Dendritic cell treated with granulocyte-macrophage colony-stimulating factor and Interleukin-4, amounts not matched to agents 40 ng/mL and 50 ng/mL, for 4 days (primary cell): Measurements from ENCODE around the gene EN2.
A peak's percentile ranks its signal among the peaks of the same experiment; 100 is the strongest.

Source experiments
- H3K27ac Mint-ChIP-seq: one replicate; pipeline ENCODE4 v1.8.0; 2022; ENCODE audit warnings: mild to moderate bottlenecking, mixed read lengths
- H3K27me3 Mint-ChIP-seq: one replicate; pipeline ENCODE4 v1.8.0; 2022; ENCODE audit warnings: mild to moderate bottlenecking, mixed read lengths
- H3K36me3 Mint-ChIP-seq: one replicate; pipeline ENCODE4 v1.8.0; 2022; ENCODE audit warnings: low read depth, mixed read lengths
- H3K4me1 Mint-ChIP-seq: one replicate; pipeline ENCODE4 v1.8.0; 2022; ENCODE audit warnings: low read depth, mixed read lengths
- H3K4me3 Mint-ChIP-seq: one replicate; pipeline ENCODE4 v1.8.0; 2022; ENCODE audit warnings: mild to moderate bottlenecking, moderate library complexity, mixed read lengths
- H3K9me3 Mint-ChIP-seq: one replicate; pipeline ENCODE4 v1.8.0; 2022; ENCODE audit warnings: mixed read lengths
- intact Hi-C: fragments of 100-400 bp; cut with micrococcal nuclease; formaldehyde crosslinking; loops from one replicate; pipeline ENCODE4 v1.15.0; 2022

Gene EN2

GRCh38 chr7:155487509-155488482 is 29.9 kb downstream of the EN2 start:
- Mint-ChIP-seq H3K4me1 (peaks cover 26% of the 10 kb centered on the region), H3K27me3 (peaks cover 87% of the 10 kb centered on the region), H3K9me3 (no peaks in the 10 kb centered on the region), H3K4me3 (no peak overlapping the region), H3K36me3 (no peaks in the 10 kb centered on the region), H3K27ac (no peak overlapping the region)
- intact Hi-C loops: no loop called here

- H3K4me3 Mint-ChIP-seq: no peak overlapping the region
- no peaks in the 10 kb centered on the region for H3K36me3 Mint-ChIP-seq
- peaks cover 18% of the 10 kb centered on the region for H3K4me1 Mint-ChIP-seq
- H3K27ac Mint-ChIP-seq: no peak overlapping the region
- no peaks in the 10 kb centered on the region for H3K9me3 Mint-ChIP-seq
- peaks cover 85% of the 10 kb centered on the region for H3K27me3 Mint-ChIP-seq
- intact Hi-C loops: no loop called here
Measured at GRCh38 chr7:155488483-155489127, 30.7 kb downstream of the EN2 start.

GRCh38 chr7:155489158-155489840 is 31.4 kb downstream of the EN2 start:
- H3K4me1 Mint-ChIP-seq: peaks cover 18% of the 10 kb centered on the region
- no peaks in the 10 kb centered on the region for H3K9me3 Mint-ChIP-seq
- H3K27me3 Mint-ChIP-seq: peaks cover 85% of the 10 kb centered on the region
- H3K36me3 Mint-ChIP-seq: no peaks in the 10 kb centered on the region
- no peak overlapping the region for H3K27ac Mint-ChIP-seq
- intact Hi-C loops: no loop called here
- H3K4me3 Mint-ChIP-seq: no peak overlapping the region

- H3K27ac Mint-ChIP-seq: no peak overlapping the region
- intact Hi-C loops: no loop called here
- H3K27me3 Mint-ChIP-seq: peaks cover 84% of the 10 kb centered on the region
- no peaks in the 10 kb centered on the region for H3K9me3 Mint-ChIP-seq
- peaks cover 18% of the 10 kb centered on the region for H3K4me1 Mint-ChIP-seq
- H3K36me3 Mint-ChIP-seq: no peaks in the 10 kb centered on the region
- peak overlapping the region; percentile 58 for H3K4me3 Mint-ChIP-seq
Measured at GRCh38 chr7:155489862-155490696, 32.1 kb downstream of the EN2 start.

GRCh38 chr7:155490697-155491628 is 33.0 kb downstream of the EN2 start:
- Mint-ChIP-seq H3K9me3 (no peaks in the 10 kb centered on the region), H3K4me1 (peaks cover 18% of the 10 kb centered on the region), H3K36me3 (no peaks in the 10 kb centered on the region), H3K27me3 (peaks cover 86% of the 10 kb centered on the region), H3K27ac (no peak overlapping the region), H3K4me3 (peak overlapping the region; percentile 58)
- intact Hi-C loops: no loop called here

- peaks cover 18% of the 10 kb centered on the region for H3K4me1 Mint-ChIP-seq
- H3K36me3 Mint-ChIP-seq: no peaks in the 10 kb centered on the region
- no peak overlapping the region for H3K27ac Mint-ChIP-seq
- peaks cover 85% of the 10 kb centered on the region for H3K27me3 Mint-ChIP-seq
- H3K4me3 Mint-ChIP-seq: peak overlapping the region; percentile 14
- H3K9me3 Mint-ChIP-seq: no peaks in the 10 kb centered on the region
- intact Hi-C loops: no loop called here
Measured at GRCh38 chr7:155491812-155492211, 33.9 kb downstream of the EN2 start.

- Mint-ChIP-seq H3K27me3 (peaks cover 86% of the 10 kb centered on the region), H3K4me3 (no peak overlapping the region), H3K36me3 (no peaks in the 10 kb centered on the region), H3K27ac (no peak overlapping the region), H3K9me3 (no peaks in the 10 kb centered on the region), H3K4me1 (peaks cover 18% of the 10 kb centered on the region)
- intact Hi-C loops: no loop called here
Measured at GRCh38 chr7:155493744-155494538, 36.0 kb downstream of the EN2 start.

- no peak overlapping the region for H3K4me3 Mint-ChIP-seq
- no peak overlapping the region for H3K27ac Mint-ChIP-seq
- H3K4me1 Mint-ChIP-seq: peaks cover 18% of the 10 kb centered on the region
- H3K27me3 Mint-ChIP-seq: peaks cover 84% of the 10 kb centered on the region
- intact Hi-C loops: no loop called here
- no peaks in the 10 kb centered on the region for H3K36me3 Mint-ChIP-seq
- H3K9me3 Mint-ChIP-seq: no peaks in the 10 kb centered on the region
Measured at GRCh38 chr7:155494551-155494950, 36.6 kb downstream of the EN2 start.

GRCh38 chr7:155495440-155496248 is 37.7 kb downstream of the EN2 start:
- intact Hi-C loops: no loop called here
- Mint-ChIP-seq H3K27ac (no peak overlapping the region), H3K36me3 (no peaks in the 10 kb centered on the region), H3K27me3 (peaks cover 81% of the 10 kb centered on the region), H3K4me1 (peaks cover 14% of the 10 kb centered on the region), H3K4me3 (no peak overlapping the region), H3K9me3 (no peaks in the 10 kb centered on the region)

- H3K27ac Mint-ChIP-seq: no peak overlapping the region
- peaks cover 81% of the 10 kb centered on the region for H3K27me3 Mint-ChIP-seq
- no peaks in the 10 kb centered on the region for H3K9me3 Mint-ChIP-seq
- peaks cover 6% of the 10 kb centered on the region for H3K4me1 Mint-ChIP-seq
- H3K4me3 Mint-ChIP-seq: no peak overlapping the region
- H3K36me3 Mint-ChIP-seq: no peaks in the 10 kb centered on the region
- intact Hi-C loops: no loop called here
Measured at GRCh38 chr7:155496267-155497005, 38.5 kb downstream of the EN2 start.
